GM04504 (cell line): ENCODE data around the gene MAN2C1.
"Not testable (repeated sequence)": the region's sequence is repeated elsewhere in the genome, so short reads cannot be mapped to it uniquely, and the experiment has no call there.

Source experiments
- DNase-seq: peaks from one replicate; pipeline ENCODE4 v3.0.0-alpha.2; 2012; ENCODE audit warnings: low read depth

MAN2C1 gene

GRCh38 chr15:75361361-75361988 lies 6.9 kb downstream of the MAN2C1 start:
- DNase-seq: no peak

DNA sequence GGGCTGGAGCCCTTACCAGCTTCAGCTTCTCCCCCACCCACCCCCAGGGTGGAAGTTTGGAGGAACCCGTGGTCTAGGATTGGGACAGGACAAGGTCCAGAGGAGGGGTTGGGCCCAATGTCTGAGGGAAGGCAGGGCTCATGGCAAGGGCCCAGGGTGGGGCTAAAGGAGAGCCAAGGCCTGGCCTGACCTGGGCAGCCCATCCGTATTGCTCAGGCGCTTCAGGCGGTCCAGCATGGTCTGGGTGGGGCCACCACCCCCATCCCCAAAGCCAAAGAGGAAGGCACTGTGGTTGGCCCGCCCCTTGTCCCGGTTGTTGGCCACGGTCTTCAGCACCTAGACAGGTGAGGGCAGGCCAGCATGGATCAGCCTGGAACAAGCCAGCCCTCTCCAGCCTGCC lies 7.6 kb downstream of the MAN2C1 start:
- no peak for DNase-seq

DNA sequence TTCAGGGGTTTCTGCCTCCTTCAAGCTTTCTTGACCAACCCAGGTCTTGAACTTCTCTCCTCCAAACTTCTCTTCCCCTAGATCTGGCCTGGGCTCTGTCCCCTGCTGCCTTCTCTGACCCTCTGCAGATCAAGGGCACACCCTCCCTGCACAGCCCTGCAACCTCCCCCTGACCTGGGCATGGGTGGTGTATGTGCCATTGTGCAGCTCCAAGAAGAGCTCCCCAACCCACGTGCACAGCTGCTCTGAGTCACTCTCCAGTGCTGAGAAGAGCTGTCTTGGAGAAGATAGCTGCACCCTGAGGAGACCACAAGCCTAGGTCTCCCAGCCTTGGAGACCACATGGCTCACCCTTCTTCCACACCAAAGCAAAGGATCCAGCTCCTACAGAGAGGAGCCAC lies 8.0 kb downstream of the MAN2C1 start:
- no peak for DNase-seq

GRCh38 chr15:75359537-75360250 lies 8.7 kb downstream of the MAN2C1 start:
- no peak for DNase-seq

DNA sequence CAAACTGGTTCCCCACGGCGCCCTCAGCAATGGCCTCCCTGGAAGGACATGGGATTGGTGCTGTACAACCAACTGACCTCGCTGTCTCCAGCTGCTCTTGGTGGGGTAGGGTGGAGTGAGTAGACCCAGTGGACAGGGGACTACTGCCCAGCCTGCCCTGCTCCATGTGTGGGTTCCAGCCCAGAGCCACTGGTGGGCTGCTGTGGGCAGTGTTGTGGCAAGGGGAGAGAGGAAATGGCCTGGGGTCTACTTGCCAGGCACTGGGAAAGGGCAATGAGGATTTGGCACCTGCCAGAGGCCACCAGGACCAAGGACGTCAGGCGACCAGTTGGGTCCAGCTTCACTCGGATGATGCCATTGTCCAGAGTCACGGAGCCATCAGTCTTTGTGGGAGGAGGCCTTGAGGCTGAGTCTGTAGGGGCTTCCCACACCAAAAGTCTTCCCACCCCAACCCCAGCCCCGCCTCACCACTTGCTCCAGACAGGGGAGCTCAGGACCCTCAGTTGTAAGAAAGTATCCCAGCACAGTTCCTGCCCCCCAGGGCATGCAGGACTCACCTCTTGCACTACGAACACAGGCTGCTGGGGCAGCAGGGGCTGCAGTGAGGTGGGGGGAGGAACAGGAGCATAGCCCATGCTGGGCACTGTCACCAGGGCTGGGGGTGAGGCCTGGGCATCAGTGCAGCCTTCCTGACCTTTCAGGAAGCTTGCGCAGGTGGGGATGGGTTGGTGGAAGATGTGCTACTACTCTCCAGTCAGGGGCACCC lies 9.5 kb downstream of the MAN2C1 start:
- DNase-seq: no peak

- DNase-seq: no peak
Measured at GRCh38 chr15:75357976-75358673, 10.3 kb downstream of the MAN2C1 start.

DNA sequence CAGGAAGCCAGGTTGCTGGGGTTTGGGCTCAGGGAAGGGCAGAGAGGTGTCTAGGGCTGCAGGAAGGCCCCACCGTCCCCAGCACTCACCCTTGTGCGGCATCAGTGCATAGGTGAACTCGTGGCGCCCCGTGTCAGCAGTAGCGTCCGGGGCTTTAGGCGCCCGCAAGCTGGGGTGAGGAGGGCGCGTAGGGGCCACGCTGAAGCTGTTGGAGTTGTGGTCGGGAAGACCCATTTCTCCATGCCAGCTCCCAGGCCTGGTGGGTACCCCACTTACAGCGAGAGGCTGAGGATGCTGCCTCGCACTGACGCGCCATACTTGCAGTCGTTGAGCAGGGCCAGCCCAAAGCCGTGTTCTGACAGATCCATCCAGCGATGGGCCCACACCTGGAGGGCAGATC lies 11.9 kb downstream of the MAN2C1 start:
- no peak for DNase-seq

GRCh38 chr15:75356006-75356405 lies 12.4 kb downstream of the MAN2C1 start:
- no peak for DNase-seq

GRCh38 chr15:75355369-75355768 lies 13.0 kb downstream of the MAN2C1 start:
- no peak for DNase-seq

GRCh38 chr15:75354454-75354853 lies 14.0 kb downstream of the MAN2C1 start:
- DNase-seq: no peak

DNA sequence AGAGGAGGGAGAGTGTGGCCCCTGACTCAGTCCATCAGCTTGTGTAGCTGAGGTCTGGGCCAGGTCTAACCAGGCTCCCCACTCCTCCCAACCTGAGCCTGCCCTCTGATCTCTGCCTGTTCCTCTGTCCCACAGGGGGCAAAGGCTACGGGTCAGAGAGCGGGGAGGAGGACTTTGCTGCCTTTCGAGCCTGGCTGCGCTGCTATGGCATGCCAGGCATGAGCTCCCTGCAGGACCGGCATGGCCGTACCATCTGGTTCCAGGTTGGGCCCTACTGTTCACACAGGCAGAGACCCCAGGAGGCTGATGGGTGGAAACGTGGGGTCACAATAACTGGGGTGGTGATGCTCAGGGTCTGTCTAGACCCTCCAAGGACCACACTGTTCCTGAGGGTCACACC lies 14.8 kb downstream of the MAN2C1 start:
- DNase-seq: no peak

DNA sequence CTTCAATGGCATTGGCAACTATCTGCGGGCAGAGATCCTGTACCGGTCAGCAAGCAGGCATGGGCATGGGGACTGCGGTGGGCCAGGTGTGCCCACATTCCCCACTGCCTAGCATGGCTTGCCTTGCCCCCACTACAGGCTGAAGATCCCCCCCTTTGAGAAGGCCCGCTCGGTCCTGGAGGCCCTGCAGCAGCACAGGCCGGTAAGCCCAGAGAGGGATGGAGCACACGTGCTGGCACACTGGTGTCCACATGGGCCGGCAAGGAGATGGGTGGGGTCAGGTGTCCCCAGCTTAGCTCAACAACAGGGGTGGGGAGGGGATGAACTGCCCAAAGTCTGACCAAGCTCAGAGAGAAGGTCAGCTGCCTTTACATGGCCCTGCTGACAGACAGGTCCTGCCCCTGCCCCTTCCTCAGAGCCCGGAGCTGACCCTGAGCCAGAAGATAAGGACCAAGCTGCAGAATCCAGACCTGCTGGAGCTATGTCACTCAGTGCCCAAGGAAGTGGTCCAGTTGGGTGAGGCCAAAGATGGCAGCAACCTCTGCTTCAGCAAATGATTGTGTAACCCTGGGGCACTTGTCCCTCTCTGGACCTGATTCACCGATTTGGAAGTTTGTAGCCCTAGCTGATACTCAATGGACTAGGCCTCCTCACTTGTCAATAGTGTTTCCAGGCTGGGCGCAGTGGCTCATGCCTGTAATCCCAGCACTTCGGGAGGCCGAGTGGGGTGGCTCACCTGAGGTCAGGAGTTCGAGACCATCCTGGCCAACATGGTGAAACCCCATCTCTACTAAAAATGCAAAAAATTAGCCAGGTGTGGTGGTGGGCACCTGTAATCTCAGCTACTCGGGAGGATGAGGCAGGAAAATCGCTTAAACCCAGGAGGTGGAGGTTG lies 16.0 kb downstream of the MAN2C1 start:
- no peak for DNase-seq

DNA sequence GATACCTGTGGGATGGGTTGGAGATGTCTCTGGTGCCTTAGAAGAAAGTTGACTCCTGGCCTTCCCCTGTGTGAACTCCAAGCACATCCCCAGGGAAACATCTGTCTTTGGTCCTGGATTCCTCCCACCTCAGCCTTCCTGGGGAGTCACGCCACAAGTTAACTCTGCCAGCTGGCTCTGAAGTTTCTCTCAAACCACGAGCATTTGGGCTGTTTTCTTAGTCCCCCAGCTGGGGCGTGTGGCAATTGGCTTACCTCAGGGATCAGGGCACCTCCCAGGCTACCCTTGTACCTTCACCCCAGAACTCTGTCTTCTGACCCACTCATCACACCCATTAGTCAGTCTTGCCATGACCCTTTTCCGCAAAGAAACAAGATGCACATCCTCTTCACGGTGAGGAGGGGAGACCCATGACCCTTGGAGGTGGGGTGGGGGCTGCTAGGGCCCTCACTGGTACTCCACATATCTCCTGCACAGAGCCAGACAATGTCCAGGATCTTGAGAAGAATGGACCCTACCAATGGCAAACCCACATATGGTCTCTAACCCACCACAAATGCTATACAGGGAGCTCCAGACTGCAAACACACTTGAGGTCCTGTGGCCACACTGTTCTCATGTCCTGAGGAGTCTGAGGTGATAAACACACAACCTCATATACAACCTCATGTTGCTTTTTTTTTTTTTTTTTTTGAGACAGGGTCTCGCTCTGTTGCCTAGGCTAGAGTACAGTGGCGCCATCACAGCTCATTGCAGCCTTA lies 17.6 kb downstream of the MAN2C1 start:
- DNase-seq: no peak

- no peak for DNase-seq
Measured at GRCh38 chr15:75349851-75350588, 18.4 kb downstream of the MAN2C1 start.

GRCh38 chr15:75349351-75349669 lies 19.1 kb downstream of the MAN2C1 start:
- DNase-seq: not testable (repeated sequence)

GRCh38 chr15:75348562-75349350 lies 19.7 kb downstream of the MAN2C1 start:
- no peak for DNase-seq

DNA sequence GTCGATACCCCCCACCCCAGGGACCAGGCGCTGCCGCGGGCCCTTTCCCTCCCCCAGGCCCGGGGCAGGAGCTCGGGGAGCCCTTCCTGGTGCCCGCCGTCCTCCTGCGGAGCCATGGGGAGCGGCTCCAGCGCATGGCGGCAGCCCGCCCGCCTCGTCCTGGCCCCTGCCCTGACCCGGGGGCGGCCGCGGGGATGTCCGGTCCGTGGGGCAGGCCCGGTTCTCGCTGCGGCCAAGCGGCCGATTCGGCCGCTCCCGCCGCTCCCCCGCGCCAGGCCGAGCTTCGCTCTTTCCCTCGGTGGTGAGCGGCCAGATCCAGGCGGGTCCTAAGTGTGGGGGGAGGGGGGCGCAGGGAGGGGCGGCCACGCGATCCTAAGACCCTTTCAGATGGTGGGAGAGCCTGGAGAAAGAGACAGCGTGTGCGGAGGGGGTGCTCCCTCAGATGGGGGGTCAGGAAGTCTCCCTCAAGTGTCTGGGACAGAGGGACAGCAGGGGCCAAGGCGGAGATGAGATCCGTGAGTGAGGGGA lies 20.3 kb downstream of the MAN2C1 start:
- no peak for DNase-seq

DNA sequence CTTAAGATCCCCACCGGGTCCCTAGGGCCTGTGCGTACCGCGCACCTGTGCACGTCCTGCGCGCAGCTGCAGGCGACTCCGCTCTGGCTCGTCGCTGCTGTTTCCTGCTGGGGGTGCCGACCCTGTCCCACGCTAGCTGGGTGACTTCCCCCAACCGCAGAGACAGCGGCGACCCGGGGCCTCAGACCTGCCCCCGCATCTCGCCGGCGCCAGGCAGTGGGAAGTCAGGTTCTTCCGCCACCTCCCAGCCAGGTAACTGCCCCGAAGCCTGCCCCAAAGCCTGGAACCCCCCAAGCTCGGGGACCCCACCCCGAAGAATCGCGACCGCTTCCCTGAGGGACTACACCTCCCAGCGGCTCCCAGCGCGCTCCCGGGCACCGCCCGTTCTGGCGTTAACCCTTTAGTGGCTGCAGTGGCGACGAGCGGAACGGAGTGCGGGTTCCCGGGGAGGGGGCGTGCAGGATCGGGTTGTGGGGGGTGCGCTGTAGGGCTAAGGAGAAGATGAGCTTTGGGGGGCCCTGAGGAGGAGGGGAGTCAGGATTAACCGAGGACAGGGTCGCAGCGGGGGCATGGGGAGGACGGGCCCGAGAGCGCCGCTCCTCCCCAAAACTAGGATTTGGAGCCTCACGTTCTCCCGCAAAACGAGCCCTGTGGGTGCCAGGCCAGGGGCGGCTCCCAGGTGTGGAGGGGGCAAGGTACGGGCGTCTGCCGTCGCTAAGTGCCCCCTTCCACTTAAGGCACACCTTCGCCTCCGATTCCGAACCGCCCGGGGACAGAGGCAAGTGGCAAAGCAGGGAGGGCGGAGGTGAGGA lies 21.0 kb downstream of the MAN2C1 start:
- DNase-seq: no peak
